ENCODE measurements around the gene KIR3DL1. TPM values are rescaled to one million over a fixed set of nuclear protein-coding genes. Genes with fewer than 3 reads are reported as not detected.
"Not testable (repeated sequence)": the region's sequence is repeated elsewhere in the genome, so short reads cannot be mapped to it uniquely, and the experiment has no call there.

The KIR3DL1 gene
- total and polyA plus RNA-seq, 8 donors = not detected

GRCh38 chr19:54788154-54788553, 28.1 kb upstream of the KIR3DL1 start:
- ATAC-seq; H3K36me3 ChIP-seq; DNase-seq; intact Hi-C loops (cut with DNase I); H3K27ac ChIP-seq; FAIRE-seq; H3K27me3 ChIP-seq; H3K4me1 ChIP-seq; H3K4me3 ChIP-seq; H3K9me3 ChIP-seq: not testable (repeated sequence)
- 62 to 77% methylated on average over 6 of the region's 6 CpGs for WGBS, 2 donors

GRCh38 chr19:54790711-54791110, 25.6 kb upstream of the KIR3DL1 start:
- WGBS, 2 donors = 46 to 56% methylated on average over 5 of the region's 5 CpGs
- H3K4me3 ChIP-seq = no peak overlapping the region
- no peak for FAIRE-seq
- no peaks in the 10 kb centered on the region for H3K27me3 ChIP-seq
- H3K9me3 ChIP-seq = no peaks in the 10 kb centered on the region
- no peak for TF ChIP-seq CTCF (IDR thresholded peaks at IDR 0.05)
- intact Hi-C loops (cut with DNase I) = no loop called here
- H3K4me1 ChIP-seq = no peaks in the 10 kb centered on the region
- no peaks in the 10 kb centered on the region for H3K36me3 ChIP-seq
- ATAC-seq = no peak
- no peak for DNase-seq
- H3K27ac ChIP-seq = no peak overlapping the region

- H3K36me3 ChIP-seq = no peaks in the 10 kb centered on the region
- no peak overlapping the region for H3K27ac ChIP-seq
- no peaks in the 10 kb centered on the region for H3K27me3 ChIP-seq
- intact Hi-C loops (cut with DNase I) = no loop called here
- ATAC-seq (no peak), FAIRE-seq (no peak), DNase-seq (no peak)
- TF ChIP-seq CTCF (IDR thresholded peaks at IDR 0.05) = no peak
- H3K4me3 ChIP-seq = no peak overlapping the region
- 71 to 78% methylated on average over 6 of the region's 6 CpGs for WGBS, 2 donors
- H3K4me1 ChIP-seq = no peaks in the 10 kb centered on the region
- no peaks in the 10 kb centered on the region for H3K9me3 ChIP-seq
These were observed 24.8 kb upstream of the KIR3DL1 start for GRCh38 chr19:54791476-54791875.

- TF ChIP-seq CTCF (IDR thresholded peaks at IDR 0.05) = no peak
- no peaks in the 10 kb centered on the region for H3K4me1 ChIP-seq
- ATAC-seq = no peak
- no peaks in the 10 kb centered on the region for H3K9me3 ChIP-seq
- WGBS, 2 donors = 52 to 64% methylated on average over 8 of the region's 8 CpGs
- H3K27ac ChIP-seq = no peak overlapping the region
- FAIRE-seq = no peak
- peak overlapping the region in 1 of 4 donors; percentile 6 for H3K4me3 ChIP-seq
- H3K36me3 ChIP-seq = no peaks in the 10 kb centered on the region
- DNase-seq = no peak
- peaks cover 0 to 6% (median 0%) of the 10 kb centered on the region in 4 donors for H3K27me3 ChIP-seq
- intact Hi-C loops (cut with DNase I) = no loop called here
These were observed 23.5 kb upstream of the KIR3DL1 start for GRCh38 chr19:54792814-54793213.

- H3K27me3 ChIP-seq = peaks cover 0 to 6% (median 0%) of the 10 kb centered on the region in 4 donors
- ATAC-seq (no peak), FAIRE-seq (no peak), DNase-seq (no peak)
- H3K9me3 ChIP-seq = no peaks in the 10 kb centered on the region
- no peak overlapping the region for H3K4me3 ChIP-seq
- no peaks in the 10 kb centered on the region for H3K4me1 ChIP-seq
- intact Hi-C loops (cut with DNase I) = no loop called here
- no peaks in the 10 kb centered on the region for H3K36me3 ChIP-seq
- no peak for TF ChIP-seq CTCF (IDR thresholded peaks at IDR 0.05)
- no peak overlapping the region for H3K27ac ChIP-seq
- WGBS, 2 donors = 24 to 29% methylated on average over 1 of the region's 1 CpG
These were observed 20.5 kb upstream of the KIR3DL1 start for GRCh38 chr19:54795758-54796157.

GRCh38 chr19:54803410-54803809, 12.9 kb upstream of the KIR3DL1 start, which contains the start of gene KIR2DL4:
Gene KIR2DL4, plus strand, starts transcription at chr19:54803610. Its CDS starts 42 bp downstream, at chr19:54803652.
- Histone ChIP-seq H3K27me3 (no peaks in the 10 kb centered on the region), H3K9me3 (no peaks in the 10 kb centered on the region), H3K4me1 (no peaks in the 10 kb centered on the region), H3K4me3 (no peak within 1 kb of the TSS), H3K27ac (no peak within 1 kb of the TSS), H3K36me3 (no peaks in the 10 kb centered on the region)
- no peak for TF ChIP-seq CTCF (IDR thresholded peaks at IDR 0.05)
- 60 to 70% methylated on average over 10 of the region's 10 CpGs for WGBS, 2 donors
- ATAC-seq (no peak), FAIRE-seq (no peak), DNase-seq (no peak)
- intact Hi-C loops (cut with DNase I) = no loop called here

All from pancreas (tissue), 10 donors.